ENCODE results near the gene APCDD1.

DNA sequence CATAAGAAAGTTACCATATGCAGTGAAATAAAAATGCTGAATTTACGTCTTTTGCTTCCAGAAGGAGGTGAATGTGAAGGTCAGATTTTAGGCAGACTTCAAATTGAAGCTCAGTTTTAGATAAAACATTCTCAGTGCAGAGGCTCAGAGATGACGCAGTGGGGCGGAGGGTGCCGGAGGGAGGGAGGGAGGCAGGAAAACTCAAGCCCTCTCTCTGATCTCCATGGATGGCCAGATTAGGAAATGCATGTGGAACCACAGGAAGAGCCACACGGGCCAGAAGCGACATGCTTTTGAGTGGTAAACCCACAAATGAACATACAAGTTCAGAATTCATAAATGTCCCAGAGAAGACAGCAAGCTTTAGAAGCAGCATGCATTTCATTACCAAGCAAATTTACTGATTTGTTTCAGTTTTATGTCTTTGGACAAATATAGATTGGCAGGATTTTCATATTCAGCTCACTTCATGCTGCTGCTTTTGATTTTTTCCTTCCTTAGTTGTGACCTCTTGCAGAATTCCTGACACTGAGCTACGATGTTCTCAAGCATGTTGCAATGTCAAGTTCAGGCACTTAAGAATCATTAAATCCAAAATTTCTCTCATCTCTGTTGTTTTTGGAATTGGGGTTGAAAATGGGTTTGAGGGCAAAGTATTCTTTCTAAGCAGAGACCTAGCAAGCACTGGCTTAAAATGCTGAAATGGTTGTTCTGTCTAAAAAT lies 29.7 kb upstream of the APCDD1 start:
- TF ChIP-seq POLR2A (IDR thresholded peaks at IDR 0.05): no peak
- TF ChIP-seq, protein P1, sequence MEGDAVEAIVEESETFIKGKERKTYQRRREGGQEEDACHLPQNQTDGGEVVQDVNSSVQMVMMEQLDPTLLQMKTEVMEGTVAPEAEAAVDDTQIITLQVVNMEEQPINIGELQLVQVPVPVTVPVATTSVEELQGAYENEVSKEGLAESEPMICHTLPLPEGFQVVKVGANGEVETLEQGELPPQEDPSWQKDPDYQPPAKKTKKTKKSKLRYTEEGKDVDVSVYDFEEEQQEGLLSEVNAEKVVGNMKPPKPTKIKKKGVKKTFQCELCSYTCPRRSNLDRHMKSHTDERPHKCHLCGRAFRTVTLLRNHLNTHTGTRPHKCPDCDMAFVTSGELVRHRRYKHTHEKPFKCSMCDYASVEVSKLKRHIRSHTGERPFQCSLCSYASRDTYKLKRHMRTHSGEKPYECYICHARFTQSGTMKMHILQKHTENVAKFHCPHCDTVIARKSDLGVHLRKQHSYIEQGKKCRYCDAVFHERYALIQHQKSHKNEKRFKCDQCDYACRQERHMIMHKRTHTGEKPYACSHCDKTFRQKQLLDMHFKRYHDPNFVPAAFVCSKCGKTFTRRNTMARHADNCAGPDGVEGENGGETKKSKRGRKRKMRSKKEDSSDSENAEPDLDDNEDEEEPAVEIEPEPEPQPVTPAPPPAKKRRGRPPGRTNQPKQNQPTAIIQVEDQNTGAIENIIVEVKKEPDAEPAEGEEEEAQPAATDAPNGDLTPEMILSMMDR (IDR thresholded peaks at IDR 0.05): no peak
